Regular cardiac myocyte (primary cell): ENCODE measurements around the gene ERP44. TPM values are rescaled to one million over a fixed set of nuclear protein-coding genes. Genes with fewer than 3 reads are reported as not detected.

Experiments used
- total RNA-seq: library from RNA; depleted of rRNA; stranded (reverse); fragments of >200 nt; gene quantifications from 2 replicates; pipeline ENCODE4 v1.2.3, GENCODE V29; 2014

Gene ERP44
- total RNA-seq: 11.3 and 13.5 TPM in 2 replicates

DNA sequence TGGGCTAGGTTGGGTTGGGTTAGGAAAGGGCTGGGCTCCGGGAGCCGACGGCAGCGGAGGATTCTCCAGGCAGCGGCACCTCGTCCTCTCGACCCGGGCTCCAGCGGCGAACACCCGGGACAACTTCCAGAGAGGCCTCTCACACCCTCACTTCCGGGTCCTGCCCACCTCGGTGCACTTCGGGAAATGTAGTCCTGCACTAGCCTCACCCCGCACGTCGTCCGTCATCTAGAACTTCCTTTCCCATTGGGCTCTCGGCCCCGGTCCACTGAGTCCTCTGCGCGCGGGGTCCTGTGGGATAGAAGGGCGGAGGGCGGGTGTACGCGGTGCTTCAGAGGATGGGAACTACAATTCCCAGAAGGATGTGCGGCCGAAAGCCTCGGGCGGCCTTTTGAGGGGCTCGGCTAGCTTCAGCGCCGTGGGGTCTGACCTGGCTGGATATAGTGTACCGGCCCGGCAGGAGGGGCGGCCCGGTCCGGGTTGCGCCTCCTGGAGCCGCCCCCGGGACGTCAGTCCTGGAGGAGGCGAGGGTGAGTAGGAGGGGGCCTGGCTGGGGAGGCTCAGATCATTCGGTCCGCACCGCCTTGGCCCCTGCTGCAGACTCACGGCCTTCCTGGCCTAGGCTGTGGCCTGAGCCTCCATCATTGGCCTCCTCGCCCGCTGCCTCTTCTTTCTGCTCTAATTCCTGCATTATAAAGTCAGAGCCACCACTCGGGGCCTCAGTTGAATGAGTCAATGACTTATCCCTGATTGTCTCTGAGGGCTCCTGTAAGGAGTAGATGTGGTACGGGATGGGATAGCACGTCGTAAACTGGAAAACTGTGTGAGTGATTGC lies at the start of gene ERP44, which contains the start of gene INVS:
TSS of gene ERP44 (minus strand) at position 114 of the 835 bp plus-strand sequence. CDS start 160 bp downstream, outside the sequence.
TSS of gene INVS (plus strand) at position 357 of the 835 bp plus-strand sequence. CDS start 5,279 bp downstream, outside the sequence.

Other genes starting within 250 kb of the ERP44 start
- 17.1 and 21.4 TPM in 2 replicates for gene STX17, start 192.3 kb downstream of the ERP44 start, total RNA-seq
- gene INVS, start 243 bp upstream of the ERP44 start, total RNA-seq: 30.1 and 31.0 TPM in 2 replicates